ENCODE data around the gene SURF1.
A peak's percentile ranks its signal among the peaks of the same experiment; 100 is the strongest.

Gene SURF1

DNA sequence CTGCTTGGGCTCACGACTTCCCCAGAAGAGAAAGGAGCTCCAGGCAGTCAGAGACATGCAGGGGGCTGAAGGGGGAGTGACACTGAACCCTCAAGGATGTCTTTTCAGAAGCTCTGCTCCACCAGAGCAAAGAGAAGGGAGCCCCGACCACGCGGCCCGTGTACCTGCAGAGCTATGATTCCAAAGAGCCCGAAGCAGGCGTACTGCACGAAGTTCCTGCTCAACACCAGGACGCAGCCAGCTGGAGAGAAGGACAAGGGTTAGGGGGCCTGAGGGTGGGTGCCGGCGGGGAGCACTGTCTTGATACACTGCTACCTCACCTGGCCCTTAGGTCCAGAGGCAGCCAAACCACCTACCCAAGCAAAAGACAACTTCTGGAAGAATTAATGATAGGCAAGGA lies 10.1 kb upstream of the SURF1 start:
- H3K27me3 Mint-ChIP-seq (ENCODE audit: low read depth): no peaks in the 10 kb centered on the region
- H3K27ac Mint-ChIP-seq: no peak overlapping the region

GRCh38 chr9:133362359-133363044 lies 6.2 kb upstream of the SURF1 start:
- no peak for DNase-seq (ENCODE audit: low spot score)
- no peaks in the 10 kb centered on the region for H3K27me3 Mint-ChIP-seq (ENCODE audit: low read depth)
- H3K27ac Mint-ChIP-seq: peak overlapping the region; percentile 21
- no peaks in the 10 kb centered on the region for H3K9me3 Mint-ChIP-seq
- peaks cover 55% of the 10 kb centered on the region for H3K36me3 Mint-ChIP-seq (ENCODE audit: low read depth)
- no peak overlapping the region for H3K4me3 Mint-ChIP-seq
- peaks cover 17% of the 10 kb centered on the region for H3K4me1 Mint-ChIP-seq (ENCODE audit: low read depth)

More for the DNA sequence above, 10.1 kb upstream of the SURF1 start:
- Mint-ChIP-seq H3K9me3 (no peaks in the 10 kb centered on the region), H3K4me3 (no peak overlapping the region), H3K4me1 (ENCODE audit: low read depth) (peaks cover 36% of the 10 kb centered on the region), H3K36me3 (ENCODE audit: low read depth) (peaks cover 71% of the 10 kb centered on the region)
- no peak for DNase-seq (ENCODE audit: low spot score)

DNA sequence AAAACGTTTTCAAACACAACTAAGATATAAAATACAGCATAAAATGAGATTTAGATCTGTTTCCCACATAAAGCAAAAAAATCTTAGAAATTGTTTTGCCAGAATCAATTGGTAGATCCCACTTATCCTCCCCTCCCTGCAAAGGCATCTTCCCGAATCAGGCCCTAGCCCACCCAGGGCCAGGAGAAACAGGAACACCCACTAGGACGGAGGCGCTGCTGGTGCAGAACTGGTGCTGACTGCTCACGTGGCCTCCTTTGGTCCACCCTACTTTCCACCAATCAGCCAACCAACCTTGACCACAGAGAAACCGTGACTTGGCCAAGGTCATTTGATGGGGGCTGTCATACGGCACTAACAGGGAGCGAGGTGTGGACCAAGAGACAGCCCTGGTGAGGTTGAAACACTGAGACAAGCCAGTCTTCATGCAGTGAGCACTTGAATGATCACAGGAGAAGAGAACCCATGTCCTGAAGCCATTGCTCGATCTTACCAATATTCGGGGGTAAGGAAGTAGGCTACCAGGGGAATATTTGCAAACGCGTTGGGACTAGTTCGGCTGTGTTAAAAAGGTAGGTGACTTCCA lies 5.3 kb upstream of the SURF1 start:
- no peaks in the 10 kb centered on the region for H3K27me3 Mint-ChIP-seq (ENCODE audit: low read depth)
- no peak overlapping the region for H3K27ac Mint-ChIP-seq
- H3K4me1 Mint-ChIP-seq (ENCODE audit: low read depth): peaks cover 15% of the 10 kb centered on the region
- DNase-seq (ENCODE audit: low spot score): no peak
- peaks cover 52% of the 10 kb centered on the region for H3K36me3 Mint-ChIP-seq (ENCODE audit: low read depth)
- no peaks in the 10 kb centered on the region for H3K9me3 Mint-ChIP-seq
- H3K4me3 Mint-ChIP-seq: no peak overlapping the region

DNA sequence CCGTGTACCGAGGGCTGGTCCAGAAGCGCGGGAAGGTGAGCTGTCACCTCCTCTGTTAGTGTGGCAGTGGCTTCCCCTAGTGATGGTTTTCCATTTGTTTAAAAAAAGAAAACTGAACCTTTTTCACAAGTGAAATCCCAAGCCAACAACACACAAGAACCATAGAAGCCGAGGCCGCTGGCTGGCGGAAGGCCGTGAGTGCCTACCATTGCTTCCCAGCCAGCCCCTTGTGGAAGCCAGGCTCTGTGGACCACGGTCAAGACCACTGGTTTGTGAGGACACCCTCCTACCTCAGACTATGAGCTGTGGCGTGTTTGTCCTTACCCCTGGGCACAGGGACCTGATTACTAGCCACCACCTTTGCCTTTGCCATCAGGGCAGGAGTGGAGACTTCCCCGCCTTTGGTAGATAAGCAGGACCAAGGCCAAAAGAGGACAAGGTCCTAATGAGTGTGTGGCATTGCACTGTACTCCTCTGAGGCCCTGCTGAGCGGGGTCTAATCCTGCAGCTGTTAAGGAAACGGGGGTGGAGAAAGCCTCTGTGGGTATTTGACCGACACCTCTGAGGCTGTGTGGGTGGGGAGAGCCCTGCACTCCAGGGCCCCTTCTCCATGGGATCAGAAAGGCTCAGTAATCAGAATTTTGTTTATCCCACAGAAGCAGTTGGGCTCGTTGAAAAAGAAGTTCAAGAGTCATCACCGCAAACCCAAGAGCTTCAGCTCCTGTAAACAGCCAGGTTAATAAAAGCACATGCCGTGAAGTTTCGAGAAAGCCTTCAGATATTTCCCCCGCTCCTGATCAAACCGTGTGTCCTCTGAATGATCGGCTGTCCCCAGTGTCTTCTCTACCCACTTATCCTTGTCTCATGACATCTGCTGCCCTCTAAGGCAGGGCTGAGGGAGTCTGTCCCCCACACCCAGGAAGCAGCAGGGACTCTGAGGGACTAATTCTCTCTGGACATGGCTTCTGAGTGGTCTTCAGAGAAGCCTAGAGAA lies 4.4 kb upstream of the SURF1 start:
- Mint-ChIP-seq H3K9me3 (no peaks in the 10 kb centered on the region), H3K27me3 (ENCODE audit: low read depth) (no peaks in the 10 kb centered on the region), H3K27ac (no peak overlapping the region), H3K36me3 (ENCODE audit: low read depth) (peaks cover 45% of the 10 kb centered on the region), H3K4me1 (ENCODE audit: low read depth) (peaks cover 15% of the 10 kb centered on the region), H3K4me3 (no peak overlapping the region)
- DNase-seq (ENCODE audit: low spot score): no peak

DNA sequence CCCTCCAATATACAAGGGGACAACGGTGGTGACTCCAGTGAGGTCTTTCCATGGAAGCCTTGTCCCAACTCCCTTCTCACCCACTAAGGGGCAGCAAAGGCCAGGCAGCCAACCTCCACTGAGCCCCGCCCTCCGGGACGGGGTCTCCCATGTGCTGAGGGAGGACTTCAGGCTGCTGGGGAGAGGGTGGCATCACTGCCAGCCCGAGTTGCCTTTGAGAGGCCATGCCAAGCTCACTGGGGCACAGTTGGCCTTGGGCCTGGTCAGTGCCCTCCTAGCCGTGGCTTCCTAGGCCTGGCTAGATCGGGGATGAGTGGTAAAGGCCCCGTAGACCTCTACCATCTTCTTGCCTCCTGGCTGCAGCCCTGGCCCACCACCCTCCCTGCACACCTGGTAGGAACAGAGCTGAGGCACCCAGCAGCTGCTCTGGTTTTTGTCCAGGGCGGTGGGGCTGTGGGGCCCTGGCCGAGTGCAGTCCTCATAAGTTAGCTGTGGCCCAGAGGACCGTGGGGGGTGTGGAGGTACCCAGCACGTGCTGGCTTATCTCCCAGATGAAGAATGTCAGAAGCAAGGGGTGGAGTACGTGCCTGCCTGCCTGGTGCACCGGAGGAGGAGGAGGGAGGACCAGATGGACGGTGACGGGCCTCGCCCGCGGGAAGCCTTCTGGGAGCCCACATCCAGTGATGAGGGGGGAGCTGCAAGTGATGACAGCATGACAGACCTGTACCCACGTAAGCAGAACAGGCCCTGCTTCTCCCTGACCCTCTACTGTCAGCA lies 3.3 kb upstream of the SURF1 start:
- no peaks in the 10 kb centered on the region for H3K9me3 Mint-ChIP-seq
- H3K27ac Mint-ChIP-seq: no peak overlapping the region
- DNase-seq (ENCODE audit: low spot score): no peak
- peaks cover 15% of the 10 kb centered on the region for H3K4me1 Mint-ChIP-seq (ENCODE audit: low read depth)
- H3K27me3 Mint-ChIP-seq (ENCODE audit: low read depth): no peaks in the 10 kb centered on the region
- peaks cover 39% of the 10 kb centered on the region for H3K36me3 Mint-ChIP-seq (ENCODE audit: low read depth)
- H3K4me3 Mint-ChIP-seq: no peak overlapping the region

GRCh38 chr9:133357656-133358055 lies 1.4 kb upstream of the SURF1 start:
- H3K27me3 Mint-ChIP-seq (ENCODE audit: low read depth): no peaks in the 10 kb centered on the region
- peaks cover 29% of the 10 kb centered on the region for H3K36me3 Mint-ChIP-seq (ENCODE audit: low read depth)
- H3K4me3 Mint-ChIP-seq: peak overlapping the region; percentile 77
- H3K27ac Mint-ChIP-seq: no peak overlapping the region
- no peaks in the 10 kb centered on the region for H3K9me3 Mint-ChIP-seq
- DNase-seq (ENCODE audit: low spot score): no peak
- H3K4me1 Mint-ChIP-seq (ENCODE audit: low read depth): peaks cover 16% of the 10 kb centered on the region

- Mint-ChIP-seq H3K9me3 (no peaks in the 10 kb centered on the region), H3K4me1 (ENCODE audit: low read depth) (peaks cover 14% of the 10 kb centered on the region), H3K36me3 (ENCODE audit: low read depth) (peaks cover 32% of the 10 kb centered on the region), H3K27me3 (ENCODE audit: low read depth) (no peaks in the 10 kb centered on the region), H3K4me3 (peak overlapping the region; percentile 90), H3K27ac (peak overlapping the region; percentile 90)
- no peak for DNase-seq (ENCODE audit: low spot score)
Observed at GRCh38 chr9:133355881-133356357, 368 bp downstream of the SURF1 start.

- Mint-ChIP-seq H3K9me3 (no peaks in the 10 kb centered on the region), H3K4me1 (ENCODE audit: low read depth) (peaks cover 22% of the 10 kb centered on the region), H3K27me3 (ENCODE audit: low read depth) (no peaks in the 10 kb centered on the region), H3K36me3 (ENCODE audit: low read depth) (peaks cover 40% of the 10 kb centered on the region), H3K27ac (peak overlapping the region; percentile 10), H3K4me3 (peak overlapping the region; percentile 90)
- DNase-seq (ENCODE audit: low spot score): no peak
Observed at GRCh38 chr9:133354766-133355165, 1.5 kb downstream of the SURF1 start.

GRCh38 chr9:133353548-133353947 lies 2.7 kb downstream of the SURF1 start:
- peaks cover 48% of the 10 kb centered on the region for H3K36me3 Mint-ChIP-seq (ENCODE audit: low read depth)
- H3K27ac Mint-ChIP-seq: no peak overlapping the region
- no peaks in the 10 kb centered on the region for H3K27me3 Mint-ChIP-seq (ENCODE audit: low read depth)
- no peak overlapping the region for H3K4me3 Mint-ChIP-seq
- H3K4me1 Mint-ChIP-seq (ENCODE audit: low read depth): peaks cover 27% of the 10 kb centered on the region
- no peaks in the 10 kb centered on the region for H3K9me3 Mint-ChIP-seq
- DNase-seq (ENCODE audit: low spot score): no peak

- H3K27me3 Mint-ChIP-seq (ENCODE audit: low read depth): no peaks in the 10 kb centered on the region
- H3K36me3 Mint-ChIP-seq (ENCODE audit: low read depth): peaks cover 55% of the 10 kb centered on the region
- H3K27ac Mint-ChIP-seq: peak overlapping the region; percentile 26
- H3K9me3 Mint-ChIP-seq: no peaks in the 10 kb centered on the region
- peaks cover 22% of the 10 kb centered on the region for H3K4me1 Mint-ChIP-seq (ENCODE audit: low read depth)
- DNase-seq (ENCODE audit: low spot score): no peak
- no peak overlapping the region for H3K4me3 Mint-ChIP-seq
Observed at GRCh38 chr9:133352635-133353340, 3.5 kb downstream of the SURF1 start.

- no peak overlapping the region for H3K4me3 Mint-ChIP-seq
- H3K9me3 Mint-ChIP-seq: no peaks in the 10 kb centered on the region
- DNase-seq (ENCODE audit: low spot score): no peak
- H3K27ac Mint-ChIP-seq: no peak overlapping the region
- peaks cover 21% of the 10 kb centered on the region for H3K4me1 Mint-ChIP-seq (ENCODE audit: low read depth)
- H3K27me3 Mint-ChIP-seq (ENCODE audit: low read depth): no peaks in the 10 kb centered on the region
- H3K36me3 Mint-ChIP-seq (ENCODE audit: low read depth): peaks cover 54% of the 10 kb centered on the region
Observed at GRCh38 chr9:133351908-133352634, 4.2 kb downstream of the SURF1 start.

- DNase-seq (ENCODE audit: low spot score): no peak
- Mint-ChIP-seq H3K9me3 (no peaks in the 10 kb centered on the region), H3K27me3 (ENCODE audit: low read depth) (no peaks in the 10 kb centered on the region), H3K4me3 (no peak overlapping the region), H3K4me1 (ENCODE audit: low read depth) (peaks cover 26% of the 10 kb centered on the region), H3K27ac (no peak overlapping the region), H3K36me3 (ENCODE audit: low read depth) (peaks cover 55% of the 10 kb centered on the region)
Observed at GRCh38 chr9:133351526-133351907, 4.8 kb downstream of the SURF1 start.

Data from T-helper 2 cell treated with Interferon-gamma antibody and Interleukin-4, amounts not matched to agents 5 μg/mL and 100 μg/mL, for 36 hours (primary cell).